OCI-LY3 (cell line): ENCODE results near the gene FRAS1.

Source experiments
- H2AFZ ChIP-seq: fragments of 200-600, 300-600 bp; shearing (Covaris generic); 2 replicates; pipeline ENCODE4 v1.6.0; 2014; ENCODE audit warnings: antibody characterized with exemption, low read depth, low read length
- H3K27ac ChIP-seq: fragments of 200-600, 300-600 bp; sonication (generic); 2 replicates; pipeline ENCODE4 v1.5.1; 2014; ENCODE audit warnings: mild to moderate bottlenecking, low read length, moderate library complexity, mixed read lengths
- H3K27me3 ChIP-seq: fragments of 200-600, 300-600 bp; sonication (generic); 2 replicates; pipeline ENCODE4 v1.6.1; 2014; ENCODE audit warnings: low read depth, low read length, mixed read lengths
- H3K36me3 ChIP-seq: fragments of 200-600, 300-600 bp; sonication (generic); replicated peaks from 2 replicates; pipeline ENCODE3; 2014; ENCODE audit warnings: low read depth, low read length, mixed read lengths
- H3K4me1 ChIP-seq: fragments of 300-600, 200-600 bp; sonication (generic); 2 replicates; pipeline ENCODE4 v1.6.1; 2014; ENCODE audit warnings: low read length, mixed read lengths
- H3K4me2 ChIP-seq: fragments of 200-600, 300-600 bp; sonication (generic); 2 replicates; pipeline ENCODE4 v1.6.1; 2014; ENCODE audit warnings: low read length, mixed read lengths
- H3K4me3 ChIP-seq: fragments of 300-600, 200-600 bp; sonication (generic); 2 replicates; pipeline ENCODE4 v1.5.1; 2014; ENCODE audit warnings: antibody characterized with exemption, mild to moderate bottlenecking, low read length, moderate library complexity
- H3K79me2 ChIP-seq: fragments of 300-600, 200-600 bp; shearing (Covaris generic); 2 replicates; pipeline ENCODE4 v1.6.1; 2014; ENCODE audit warnings: mild to moderate bottlenecking, low read length, mixed read lengths
- H3K9ac ChIP-seq: fragments of 300-600, 200-600 bp; shearing (Covaris generic); 2 replicates; pipeline ENCODE4 v1.6.0; 2014; ENCODE audit warnings: mild to moderate bottlenecking, low read length, moderate library complexity
- H3K9me3 ChIP-seq: fragments of 200-600, 300-600 bp; shearing (Covaris generic); 2 replicates; pipeline ENCODE4 v1.6.1; 2014; ENCODE audit warnings: low read length, mixed read lengths; ENCODE audit not compliant: insufficient read depth
- H4K20me1 ChIP-seq: fragments of 200-600, 300-600 bp; sonication (generic); 2 replicates; pipeline ENCODE4 v1.6.1; 2016; ENCODE audit warnings: low read length, mixed read lengths; ENCODE audit not compliant: insufficient read depth
- CTCF ChIP-seq: fragments of 200-600, 300-600 bp; sonication (generic); IDR thresholded peaks from 2 replicates; pipeline ENCODE4 v1.5.1; 2014; ENCODE audit warnings: antibody characterized with exemption, low read length, low read depth
- EZH2phosphoT487 ChIP-seq: fragments of 200-600 bp; shearing (Covaris generic); IDR thresholded peaks from 2 replicates; pipeline ENCODE4 v1.6.1; 2018; ENCODE audit warnings: antibody characterized with exemption, mixed run types, low read depth

Gene FRAS1

GRCh38 chr4:78131403-78131802 lies 74.3 kb downstream of the FRAS1 start:
- Histone ChIP-seq H3K9ac (no peak overlapping the region), H3K4me3 (no peak overlapping the region), H4K20me1 (no peaks in the 10 kb centered on the region), H3K27me3 (no peaks in the 10 kb centered on the region), H2AFZ (no peak overlapping the region), H3K4me2 (no peak overlapping the region), H3K36me3 (no peaks in the 10 kb centered on the region), H3K9me3 (no peaks in the 10 kb centered on the region), H3K4me1 (peaks cover 14% of the 10 kb centered on the region), H3K79me2 (no peaks in the 10 kb centered on the region), H3K27ac (no peak overlapping the region)
- no peak for TF ChIP-seq CTCF
- TF ChIP-seq EZH2phosphoT487, result no peak

GRCh38 chr4:78136109-78137081 lies 79.3 kb downstream of the FRAS1 start:
- H3K27ac ChIP-seq, result no peak overlapping the region
- no peaks in the 10 kb centered on the region for H3K79me2 ChIP-seq

GRCh38 chr4:78137532-78137931 lies 80.4 kb downstream of the FRAS1 start:
- Histone ChIP-seq H3K4me1 (no peaks in the 10 kb centered on the region), H3K79me2 (no peaks in the 10 kb centered on the region), H3K36me3 (no peaks in the 10 kb centered on the region), H3K4me2 (no peak overlapping the region), H3K27ac (no peak overlapping the region), H3K4me3 (no peak overlapping the region), H3K9me3 (no peaks in the 10 kb centered on the region), H2AFZ (no peak overlapping the region), H4K20me1 (no peaks in the 10 kb centered on the region; the same call in 1 of the 2 replicates), H3K9ac (no peak overlapping the region), H3K27me3 (no peaks in the 10 kb centered on the region)
- TF ChIP-seq CTCF (no peak), EZH2phosphoT487 (no peak)

More at GRCh38 chr4:78136109-78137081, 79.3 kb downstream of the FRAS1 start:
- Histone ChIP-seq H3K4me2 (no peak overlapping the region), H2AFZ (no peak overlapping the region), H3K27me3 (no peaks in the 10 kb centered on the region), H3K9me3 (no peaks in the 10 kb centered on the region), H3K36me3 (no peaks in the 10 kb centered on the region), H3K4me3 (no peak overlapping the region), H3K9ac (no peak overlapping the region), H4K20me1 (no peaks in the 10 kb centered on the region; the same call in 1 of the 2 replicates), H3K4me1 (no peaks in the 10 kb centered on the region)
- TF ChIP-seq EZH2phosphoT487, result no peak
- TF ChIP-seq CTCF, result no peak

GRCh38 chr4:78138252-78138651 lies 81.1 kb downstream of the FRAS1 start:
- TF ChIP-seq EZH2phosphoT487, result no peak
- no peak for TF ChIP-seq CTCF
- H3K4me3 ChIP-seq, result no peak overlapping the region
- H3K9ac ChIP-seq, result no peak overlapping the region
- no peaks in the 10 kb centered on the region for H3K4me1 ChIP-seq
- no peaks in the 10 kb centered on the region for H3K27me3 ChIP-seq
- no peaks in the 10 kb centered on the region for H3K79me2 ChIP-seq
- no peaks in the 10 kb centered on the region; the same call in 1 of the 2 replicates for H4K20me1 ChIP-seq
- H3K27ac ChIP-seq, result no peak overlapping the region
- H3K9me3 ChIP-seq, result no peaks in the 10 kb centered on the region
- no peak overlapping the region for H3K4me2 ChIP-seq
- H2AFZ ChIP-seq, result no peak overlapping the region
- H3K36me3 ChIP-seq, result no peaks in the 10 kb centered on the region
